Measurements from ENCODE around the gene KYNU.

GRCh38 chr2:142989273-142990204 lies 112.1 kb downstream of the KYNU start:
- TF ChIP-seq POLR2A (IDR thresholded peaks at IDR 0.05) = no peak
- peak in 5 of 6 experiments; percentile 31 to 61 (median 37) for TF ChIP-seq CTCF (IDR thresholded peaks at IDR 0.05)

Data from esophagus squamous epithelium (tissue), 4 donors.